Measurements from ENCODE around the gene HDAC4. TPM values are rescaled to one million over a fixed set of nuclear protein-coding genes. Genes with fewer than 3 reads are reported as not detected.

The HDAC4 gene
- total RNA-seq, 1 experiment from 2014 or later, result 47.6 TPM

DNA sequence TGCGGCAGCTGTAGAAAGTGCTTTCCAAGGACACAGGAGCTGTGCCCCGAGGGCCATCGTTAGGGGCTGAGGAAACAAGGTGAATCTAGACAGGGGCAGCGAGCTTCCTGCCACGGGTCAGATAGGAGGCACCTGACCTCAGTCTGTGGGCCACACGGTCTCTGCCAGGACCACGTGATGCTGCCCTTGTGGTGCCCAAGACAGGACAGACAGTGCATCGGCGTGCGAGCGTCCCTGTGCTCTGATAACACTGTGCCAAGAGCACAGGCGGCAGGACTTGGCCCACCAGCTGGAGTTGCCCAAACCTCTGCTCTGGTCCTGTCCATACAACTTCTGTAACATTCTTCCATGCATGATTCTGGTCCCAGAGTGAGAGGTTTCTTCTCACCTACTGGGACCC lies 327.6 kb downstream of the HDAC4 start:
- no peak for ATAC-seq
- Histone ChIP-seq H3K79me2 (ENCODE audit: insufficient read depth, low read length) (no peaks in the 10 kb centered on the region), H3K9ac (ENCODE audit: low read length) (no peak overlapping the region), H3K4me2 (ENCODE audit: low read length) (no peak overlapping the region), H3K27me3 (ENCODE audit: insufficient read depth, low read length) (no peaks in the 10 kb centered on the region), H3K4me1 (ENCODE audit: control insufficient read depth in 1 of 2, insufficient read depth in 2 of 2, low read length in 2 of 2) (peaks cover 12 to 13% of the 10 kb centered on the region in 2 experiments), H4K20me1 (ENCODE audit: insufficient read depth) (no peaks in the 10 kb centered on the region), H3K9me2 (ENCODE audit: insufficient read depth) (no peaks in the 10 kb centered on the region), H3K36me3 (ENCODE audit: control insufficient read depth in 1 of 2, insufficient read depth in 2 of 2, low read length in 2 of 2) (no peaks in the 10 kb centered on the region), H2AFZ (ENCODE audit: low read depth, low read length, poor library complexity, severe bottlenecking) (no peak overlapping the region), H3K9me3 (ENCODE audit: control insufficient read depth in 1 of 2, insufficient read depth in 1 of 2, low read depth in 1 of 2, low read length in 2 of 2) (no peaks in the 10 kb centered on the region), H3K4me3 (replicated peaks in 1 of 2; ENCODE audit: low read depth in 1 of 2, low read length in 2 of 2) (no peak overlapping the region), H3K27ac (ENCODE audit: low read depth, low read length) (no peak overlapping the region)
- no peak for DNase-seq (ENCODE audit: low read depth, low spot score)
- TF ChIP-seq CEBPB (IDR thresholded peaks at IDR 0.05; ENCODE audit: low read depth) (no peak), POLR2A (IDR thresholded peaks at IDR 0.05; ENCODE audit: borderline replicate concordance, extremely low read depth, insufficient read depth, insufficient read length) (no peak), ATF3 (IDR thresholded peaks at IDR 0.05) (no peak), SRF (IDR thresholded peaks at IDR 0.05; ENCODE audit: low read depth) (no peak), ZFX (IDR thresholded peaks at IDR 0.05) (no peak), RAD21 (IDR thresholded peaks at IDR 0.05; ENCODE audit: low read depth) (no peak), JUND (IDR thresholded peaks at IDR 0.05) (no peak), POLR2AphosphoS5 (IDR thresholded peaks at IDR 0.05; ENCODE audit: low read depth, low read length) (no peak), SIN3A (IDR thresholded peaks at IDR 0.05; ENCODE audit: low read depth) (no peak), YY1 (IDR thresholded peaks at IDR 0.05; ENCODE audit: extremely low read depth, insufficient replicate concordance, low read depth, low read length) (no peak)
- TF ChIP-seq, protein P1, sequence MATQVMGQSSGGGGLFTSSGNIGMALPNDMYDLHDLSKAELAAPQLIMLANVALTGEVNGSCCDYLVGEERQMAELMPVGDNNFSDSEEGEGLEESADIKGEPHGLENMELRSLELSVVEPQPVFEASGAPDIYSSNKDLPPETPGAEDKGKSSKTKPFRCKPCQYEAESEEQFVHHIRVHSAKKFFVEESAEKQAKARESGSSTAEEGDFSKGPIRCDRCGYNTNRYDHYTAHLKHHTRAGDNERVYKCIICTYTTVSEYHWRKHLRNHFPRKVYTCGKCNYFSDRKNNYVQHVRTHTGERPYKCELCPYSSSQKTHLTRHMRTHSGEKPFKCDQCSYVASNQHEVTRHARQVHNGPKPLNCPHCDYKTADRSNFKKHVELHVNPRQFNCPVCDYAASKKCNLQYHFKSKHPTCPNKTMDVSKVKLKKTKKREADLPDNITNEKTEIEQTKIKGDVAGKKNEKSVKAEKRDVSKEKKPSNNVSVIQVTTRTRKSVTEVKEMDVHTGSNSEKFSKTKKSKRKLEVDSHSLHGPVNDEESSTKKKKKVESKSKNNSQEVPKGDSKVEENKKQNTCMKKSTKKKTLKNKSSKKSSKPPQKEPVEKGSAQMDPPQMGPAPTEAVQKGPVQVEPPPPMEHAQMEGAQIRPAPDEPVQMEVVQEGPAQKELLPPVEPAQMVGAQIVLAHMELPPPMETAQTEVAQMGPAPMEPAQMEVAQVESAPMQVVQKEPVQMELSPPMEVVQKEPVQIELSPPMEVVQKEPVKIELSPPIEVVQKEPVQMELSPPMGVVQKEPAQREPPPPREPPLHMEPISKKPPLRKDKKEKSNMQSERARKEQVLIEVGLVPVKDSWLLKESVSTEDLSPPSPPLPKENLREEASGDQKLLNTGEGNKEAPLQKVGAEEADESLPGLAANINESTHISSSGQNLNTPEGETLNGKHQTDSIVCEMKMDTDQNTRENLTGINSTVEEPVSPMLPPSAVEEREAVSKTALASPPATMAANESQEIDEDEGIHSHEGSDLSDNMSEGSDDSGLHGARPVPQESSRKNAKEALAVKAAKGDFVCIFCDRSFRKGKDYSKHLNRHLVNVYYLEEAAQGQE (IDR thresholded peaks at IDR 0.05; ENCODE audit: low read depth), result no peak
- intact Hi-C loops (cut with micrococcal nuclease), result no loop called here
- ChIA-PET RAD21 (ENCODE audit: low non-redundant PET in 1 of 2, low total read pairs in 2 of 2, uncharacterized antibody in 2 of 2, unreplicated experiment in 2 of 2) (no interaction called here), POLR2A (no interaction called here), CTCF (no interaction called here)
- BruUV-seq (replicated peaks), result no TSS peak
